Heart left ventricle (tissue), 16 donors: ENCODE results near the gene CKLF. TPM values are rescaled to one million over a fixed set of nuclear protein-coding genes. Genes with fewer than 3 reads are reported as not detected.
A peak's percentile ranks its signal among the peaks of the same experiment; 100 is the strongest.

ENCODE experiments used
- ATAC-seq, 4 donors: fragments of 200-7000 bp; cut with Tn5 transposase; one replicate each; pipeline ENCODE4 v1.9.1; 2020 to 2022; ENCODE audit warnings: moderate library complexity in 4 of 4, mild to moderate bottlenecking in 3 of 4, moderate number of reproducible peaks in 1 of 4
- DNase-seq, 5 donors: peaks; one replicate each; pipeline ENCODE4 v3.0.0-alpha.2; 2020
- H3K27ac ChIP-seq, 12 donors: fragments of 200-600 bp; sonication (generic) in 4 of 12; one replicate each; pipeline versions ENCODE4 v1.5.0 to v1.8.0; 2016 to 2022; ENCODE audit warnings: mild to moderate bottlenecking in 2 of 12
- H3K27me3 ChIP-seq, 9 donors: fragments of 200-600 bp; sonication (generic) in 2 of 9; one replicate each; pipeline versions ENCODE4 v1.5.1 to v1.8.0; 2016 to 2022; ENCODE audit warnings: mild to moderate bottlenecking in 3 of 9
- H3K36me3 ChIP-seq, 9 donors: fragments of 200-600 bp; sonication (generic) in 2 of 9; one replicate each; pipeline versions ENCODE4 v1.5.0 to v1.8.0; 2018 to 2022; ENCODE audit warnings: mild to moderate bottlenecking in 2 of 9
- H3K4me1 ChIP-seq, 12 donors: fragments of 200-600 bp; sonication (generic) in 4 of 12; one replicate each; pipeline versions ENCODE4 v1.5.0 to v1.8.0; 2016 to 2022; ENCODE audit warnings: mild to moderate bottlenecking in 3 of 12
- H3K4me3 ChIP-seq, 12 donors: fragments of 200-600 bp; sonication (generic) in 4 of 12; one replicate each; pipeline versions ENCODE4 v1.5.0 to v1.8.0; 2017 to 2022; ENCODE audit warnings: mild to moderate bottlenecking in 9 of 12, moderate library complexity in 4 of 12
- H3K9me3 ChIP-seq, 12 donors: fragments of 200-600 bp; sonication (generic) in 4 of 12; one replicate each; pipeline versions ENCODE4 v1.5.0 to v1.8.0; 2016 to 2022; ENCODE audit warnings: mild to moderate bottlenecking in 1 of 12
- CTCF ChIP-seq, 12 donors: fragments of 200-600 bp; sonication (generic) in 4 of 12; IDR thresholded peaks; one replicate each; pipeline versions ENCODE4 v1.5.0 to v1.8.0; 2018 to 2022; ENCODE audit warnings: antibody characterized with exemption in 12 of 12, mild to moderate bottlenecking in 5 of 12
- POLR2A ChIP-seq, 2 donors: fragments of 450-650 bp; IDR thresholded peaks; one replicate each; pipeline ENCODE4 v1.6.1; 2017; ENCODE audit warnings: antibody characterized with exemption in 2 of 2, mild to moderate bottlenecking in 2 of 2, moderate library complexity in 2 of 2
- WGBS, 4 donors: extraction: QIAGEN DNeasy Blood & Tissue Kit in 2 of 4; methylation state at CpG; one replicate each; pipeline versions ENCODE4 v1.1.5 to v1.1.7; 2013 to 2018; 5-methylcytosine and 5-hydroxymethylcytosine counted together
- intact Hi-C, 10 donors: fragments of 100-400 bp; cut with DNase I; formaldehyde crosslinking; loops; one replicate each; pipeline versions ENCODE4 v1.11.1 to v1.14.2; 2022
- polyA plus RNA-seq, 2 donors: library from polyadenylated mRNA; stranded (reverse); fragments of 200-250 nt; gene quantifications; one replicate each; pipeline ENCODE4 v1.2.3, GENCODE V29; 2013
- total RNA-seq, 9 donors: library from RNA; depleted of rRNA in 2 of 9; stranded (reverse); fragments of >200 nt in 2 of 9; fragmentation: NEBNext Ultra II Directional in 3 of 9; extraction: Animal tissue kit (Norgen Biotek cat#: 25700) in 3 of 9; gene quantifications; one replicate each; pipeline versions ENCODE4 v1.1.0 to v1.2.4, GENCODE V29; 2016 to 2023
- donor health status: ischemic (EF 13 %, LVEDD 7.1; RV severe dilation, severe dysfunction).
- donor health status: healthy with polysubstance abuse.
- donor health status: DM: no; HTN: yes; CAD: no.
- donor health status: DM: no; HTN: no; CAD: no.
- donor health status: ischemic (EF 25% LVEDD 6.9; RV normal size, moderate dysfunction).
- donor health status: ischemic (EF 25% LVEDD 5.7; RV mildly dilated, moderate dysfunction).
- donor health status: healthy.
- donor health status: DM: yes; HTN: yes; CAD: no.
- donor health status: ischemic (EF 35%, LVEDD 5.7; RV mildly dilated, moderate dysfunction).
- donor health status: nonischemic (EF 11% LVEDD 7.7; RV severe dilation, severe dysfunction).
- donor health status: DM: yes; HTN: yes; CAD: no.
- donor health status: PGD.
- donor health status: ischemic (EF 29% LVEDD 5.4; RV normal size, mild dysfunction).
- donor health status: nonischemic (EF 23%, LVEDD 6.1; RV moderate dilation, normal function).

Gene CKLF
- total and polyA plus RNA-seq, 11 donors, result 4.1 to 28.9 (median 6.4) TPM

- H3K9me3 ChIP-seq, result no peaks in the 10 kb centered on the region
Measured at GRCh38 chr16:66508248-66508913, 44.0 kb upstream of the CKLF start.

DNA sequence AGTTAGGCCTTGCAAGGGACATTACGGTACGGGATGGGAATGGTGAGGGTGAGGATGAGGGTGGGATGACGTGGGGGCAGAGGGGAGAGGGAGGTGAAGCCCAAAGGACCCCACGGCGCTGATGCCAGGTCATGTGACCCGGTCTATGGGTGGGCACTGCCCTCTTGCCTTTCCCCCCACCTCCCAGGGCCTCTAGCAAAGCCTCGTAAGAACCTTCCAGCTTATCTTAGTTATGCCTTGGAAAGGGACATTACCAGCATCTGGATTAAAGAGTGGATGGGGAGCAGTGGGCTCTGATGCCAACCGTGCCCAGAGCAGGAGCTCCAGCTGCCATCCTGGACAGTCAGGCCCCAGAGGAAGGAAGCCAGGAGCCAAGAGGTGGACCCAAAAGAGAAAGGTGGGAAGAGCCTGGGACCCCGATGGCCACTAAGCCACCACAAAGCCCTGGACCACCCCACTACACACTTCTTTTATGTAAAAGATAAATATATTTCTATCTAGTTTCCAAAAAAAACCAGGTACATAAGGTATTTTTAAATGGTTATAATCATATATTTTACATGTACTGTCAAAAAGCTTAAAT, 43.4 kb upstream of the CKLF start:
- WGBS, 4 donors, result 89 to 94% (median 90%) methylated on average over 9 of the region's 9 CpGs
- H3K27ac ChIP-seq, result peak overlapping the region in 3 of 12 donors; percentile 8 to 61 (median 32)
- no peak overlapping the region for H3K4me3 ChIP-seq
- H3K27me3 ChIP-seq, result no peaks in the 10 kb centered on the region
- H3K4me1 ChIP-seq, result peaks cover 4 to 48% (median 31%) of the 10 kb centered on the region in 12 donors
- ATAC-seq (no peak), DNase-seq (peak in 1 of 5 donors; percentile 13)
- intact Hi-C loops, result no loop called here
- no peaks in the 10 kb centered on the region for H3K9me3 ChIP-seq
- H3K36me3 ChIP-seq, result peaks cover 0 to 33% (median 5%) of the 10 kb centered on the region in 9 donors
- TF ChIP-seq CTCF (IDR thresholded peaks at IDR 0.05) (no peak), POLR2A (IDR thresholded peaks at IDR 0.05) (no peak)

More at GRCh38 chr16:66508248-66508913, 44.0 kb upstream of the CKLF start:
- Histone ChIP-seq H3K27ac (peak overlapping the region in 6 of 12 donors; percentile 8 to 62 (median 25)), H3K36me3 (peaks cover 0 to 28% (median 3%) of the 10 kb centered on the region in 9 donors), H3K4me1 (peaks cover 4 to 51% (median 34%) of the 10 kb centered on the region in 12 donors), H3K27me3 (no peaks in the 10 kb centered on the region), H3K4me3 (no peak overlapping the region)
- ATAC-seq (peak; percentile 18 to 63 (median 48)), DNase-seq (peak in 1 of 5 donors; percentile 17)
- TF ChIP-seq POLR2A (IDR thresholded peaks at IDR 0.05) (no peak), CTCF (IDR thresholded peaks at IDR 0.05) (peak in 1 of 12 donors; percentile 17)
- 71 to 81% (median 76%) methylated on average over 7 of the region's 7 CpGs for WGBS, 4 donors
- intact Hi-C loops, result no loop called here

- intact Hi-C loops, result no loop called here
- DNase-seq, result peak in 1 of 5 donors; percentile 12
- WGBS, 4 donors, result 94 to 100% (median 98%) methylated on average over 5 of the region's 5 CpGs
- H3K36me3 ChIP-seq, result peaks cover 0 to 33% (median 5%) of the 10 kb centered on the region in 9 donors
- peaks cover 4 to 48% (median 31%) of the 10 kb centered on the region in 12 donors for H3K4me1 ChIP-seq
- peak overlapping the region in 1 of 12 donors; percentile 61 for H3K27ac ChIP-seq
- no peaks in the 10 kb centered on the region for H3K9me3 ChIP-seq
- H3K27me3 ChIP-seq, result no peaks in the 10 kb centered on the region
- TF ChIP-seq CTCF (IDR thresholded peaks at IDR 0.05) (no peak), POLR2A (IDR thresholded peaks at IDR 0.05) (no peak)
- no peak overlapping the region for H3K4me3 ChIP-seq
- ATAC-seq, result peak in 1 of 4 donors; percentile 4
Measured at GRCh38 chr16:66509576-66509975, 42.8 kb upstream of the CKLF start.

DNA sequence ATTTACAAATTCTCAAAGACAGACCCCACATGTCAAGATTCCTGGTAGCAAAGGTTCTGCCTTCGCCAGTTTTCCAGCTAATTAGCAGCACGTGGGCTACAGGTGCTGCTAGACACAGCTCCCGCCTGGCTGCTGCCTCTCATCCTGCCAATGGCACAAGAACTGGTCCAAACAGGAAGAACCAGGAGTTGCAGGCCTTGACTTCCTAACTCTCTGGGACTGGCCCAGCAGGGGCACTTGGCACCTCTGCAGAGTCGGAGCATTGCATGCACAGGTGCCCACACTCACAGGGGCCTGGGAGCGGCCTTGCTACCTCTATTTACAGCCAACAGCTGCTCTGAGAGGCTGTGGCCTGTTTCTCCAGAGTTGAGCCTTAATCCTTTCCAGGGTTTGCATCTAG, 42.1 kb upstream of the CKLF start:
- Histone ChIP-seq H3K4me1 (peaks cover 4 to 51% (median 32%) of the 10 kb centered on the region in 12 donors), H3K4me3 (no peak overlapping the region), H3K36me3 (peaks cover 0 to 35% (median 6%) of the 10 kb centered on the region in 9 donors), H3K9me3 (no peaks in the 10 kb centered on the region), H3K27ac (peak overlapping the region in 3 of 12 donors; percentile 71 to 84 (median 73)), H3K27me3 (no peaks in the 10 kb centered on the region)
- DNase-seq, result no peak
- intact Hi-C loops, result loop anchor here in 1 of 10 donors (5.0 kb wide), 1 partner anchor 42 kb away; the partner anchor contains the start of genes CKLF and TK2
- TF ChIP-seq CTCF (IDR thresholded peaks at IDR 0.05) (no peak), POLR2A (IDR thresholded peaks at IDR 0.05) (no peak)
- WGBS, 4 donors, result 93 to 98% (median 95%) methylated on average over 5 of the region's 5 CpGs
- ATAC-seq, result no peak
